NCI-H748 treated with DMSO at 0.1 percent for 48 hours (cell line): ENCODE data around the gene COX7A2L.
"Not testable (repeated sequence)": the region's sequence is repeated elsewhere in the genome, so short reads cannot be mapped to it uniquely, and the experiment has no call there.

Experiments
- DNase-seq: peaks from one replicate; lab custom pipeline; 2025; lab: John Stamatoyannopoulos, UW

Gene COX7A2L

DNA sequence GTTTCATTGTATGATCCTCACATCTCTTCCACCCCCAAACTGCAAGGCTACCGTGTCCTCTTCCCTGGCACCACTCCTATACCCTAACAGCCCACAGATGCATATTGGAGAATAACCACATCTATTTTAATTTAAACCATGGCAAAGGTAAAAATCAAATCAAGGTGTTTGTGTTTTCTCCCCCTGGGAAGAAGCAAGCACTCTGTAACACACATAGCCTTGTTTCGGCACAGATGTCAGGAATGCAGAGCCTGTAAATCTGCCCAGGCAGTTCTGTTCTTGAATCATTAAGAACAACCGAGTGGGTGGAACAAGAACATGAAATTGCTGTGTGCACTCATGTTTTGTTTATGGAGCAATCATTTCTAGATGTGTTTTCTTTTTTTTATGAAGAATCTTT lies 6.8 kb upstream of the COX7A2L start:
- DNase-seq = no peak

DNA sequence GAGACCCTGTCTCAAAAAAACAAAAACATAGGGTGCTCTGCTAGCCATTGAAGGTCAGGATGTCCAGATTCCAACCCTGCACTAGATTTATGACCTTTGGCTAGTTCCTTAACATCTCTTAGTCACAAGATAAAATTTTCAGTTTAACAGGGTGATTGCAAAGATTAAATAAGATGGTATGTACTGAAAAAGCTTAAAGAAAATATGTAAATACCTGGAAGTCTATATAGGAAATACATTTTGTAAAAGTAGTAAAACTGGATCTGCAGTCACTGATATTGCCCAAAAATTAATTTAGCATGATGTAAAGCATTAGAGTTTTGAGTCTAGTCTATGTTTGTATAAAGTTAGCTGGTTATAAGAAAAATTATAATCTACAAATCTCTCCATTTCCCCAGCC lies 5.4 kb upstream of the COX7A2L start:
- DNase-seq = no peak

DNA sequence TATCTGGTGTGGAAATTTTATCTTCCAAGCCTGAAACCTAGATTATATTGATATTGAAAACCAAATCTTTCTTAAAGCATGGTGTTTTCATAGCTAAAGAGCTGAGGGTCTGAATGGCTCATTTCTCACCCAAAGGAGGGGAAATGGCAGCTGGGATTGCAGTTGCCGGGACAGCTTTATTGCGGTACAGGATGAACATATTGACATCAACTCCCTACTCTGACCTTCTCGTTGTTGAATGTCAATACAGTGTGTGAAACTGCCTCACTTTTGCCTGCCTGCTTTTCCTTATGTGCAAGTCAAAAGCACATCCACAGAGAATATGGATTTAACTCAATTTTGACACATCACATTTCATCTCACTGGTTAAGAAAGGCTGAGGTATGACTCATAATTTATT lies 3.6 kb upstream of the COX7A2L start:
- no peak for DNase-seq

DNA sequence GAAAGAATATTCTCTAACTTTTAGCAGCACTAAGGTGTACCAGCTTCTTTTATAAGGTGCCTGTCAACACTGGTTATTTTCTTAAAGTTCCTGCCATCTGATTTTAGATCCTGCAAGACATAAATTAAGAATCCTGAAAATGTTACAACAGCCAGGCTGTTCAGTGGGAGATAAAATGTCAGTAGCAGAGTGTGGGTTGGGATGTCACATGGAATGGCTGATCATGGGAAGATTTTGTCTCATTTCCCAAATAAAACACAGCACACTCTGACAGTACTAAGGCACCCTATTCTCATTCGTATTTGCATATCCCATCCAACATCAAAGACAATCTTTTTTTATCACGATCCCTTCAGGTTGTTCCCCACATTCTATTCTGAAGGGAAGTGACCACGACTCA lies 2.4 kb upstream of the COX7A2L start:
- no peak for DNase-seq

DNA sequence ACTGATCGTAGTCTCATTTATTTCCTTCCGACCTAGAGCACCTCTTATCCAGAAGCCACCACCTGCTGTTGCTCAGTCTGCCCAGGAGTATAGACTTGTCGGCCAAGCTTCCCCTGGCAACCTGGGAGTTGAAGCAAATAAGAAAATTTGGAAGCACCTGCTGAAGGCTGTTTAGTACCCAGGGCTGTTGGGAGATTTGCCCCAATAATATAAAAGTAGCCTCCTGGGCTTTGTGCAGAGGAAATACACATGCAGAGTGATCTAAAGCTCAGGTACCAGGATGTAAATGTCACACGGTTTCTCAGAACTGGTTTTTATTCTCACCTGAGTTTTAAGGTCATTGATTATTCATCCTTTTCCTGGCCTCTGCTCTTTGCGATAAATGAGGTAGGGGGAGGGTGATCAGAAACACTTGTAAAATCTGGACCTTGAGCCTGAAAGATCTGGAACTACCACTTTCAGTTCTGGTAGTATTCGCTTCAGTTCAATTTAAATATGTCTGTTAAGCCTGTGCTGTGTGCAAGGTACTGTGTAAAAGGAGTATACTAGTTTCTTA lies 789 bp upstream of the COX7A2L start:
- DNase-seq = no peak

DNA sequence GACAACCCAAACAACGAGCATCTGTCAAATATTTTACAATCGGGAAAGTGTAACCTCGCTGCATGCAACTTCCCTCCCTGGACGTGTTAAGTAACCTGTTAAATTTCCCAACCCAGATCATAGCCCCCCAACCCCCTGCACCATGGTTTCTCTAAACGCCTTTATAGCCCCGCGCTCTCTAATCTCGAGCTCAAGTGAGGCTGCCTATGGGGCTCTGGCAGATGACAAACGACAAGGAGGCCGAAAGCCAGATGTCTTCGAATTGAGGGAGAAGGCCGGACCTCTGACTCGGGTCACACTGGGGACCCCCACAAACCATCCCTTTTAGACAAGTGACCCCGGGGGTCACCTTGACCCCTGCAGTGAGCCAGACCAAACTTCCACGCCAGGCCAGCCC lies 526 bp downstream of the COX7A2L start:
- no peak for DNase-seq

DNA sequence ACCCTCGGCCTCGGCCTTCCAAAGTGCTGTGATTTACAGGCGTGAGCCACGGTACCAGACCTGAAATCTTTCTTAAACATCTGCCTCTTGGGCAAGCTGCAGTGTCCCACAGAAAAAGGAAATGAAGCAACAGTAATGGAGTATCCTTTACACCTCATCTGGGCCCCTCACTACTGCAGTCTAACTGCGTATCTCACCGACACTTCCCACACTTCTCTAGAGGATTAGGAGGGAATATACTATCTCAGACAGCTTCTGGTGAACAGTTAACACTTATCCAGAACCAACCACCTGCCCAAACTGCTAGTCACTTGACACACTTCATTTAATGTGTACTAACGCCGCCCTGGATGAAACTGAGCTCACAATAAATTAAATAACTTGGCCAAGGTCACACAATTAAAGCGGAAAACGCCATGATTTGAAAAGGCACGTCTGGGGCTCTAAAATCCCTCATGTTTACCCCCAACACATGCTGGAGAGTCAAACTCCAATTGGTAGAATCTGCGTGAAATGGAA lies 993 bp downstream of the COX7A2L start:
- no peak for DNase-seq

DNA sequence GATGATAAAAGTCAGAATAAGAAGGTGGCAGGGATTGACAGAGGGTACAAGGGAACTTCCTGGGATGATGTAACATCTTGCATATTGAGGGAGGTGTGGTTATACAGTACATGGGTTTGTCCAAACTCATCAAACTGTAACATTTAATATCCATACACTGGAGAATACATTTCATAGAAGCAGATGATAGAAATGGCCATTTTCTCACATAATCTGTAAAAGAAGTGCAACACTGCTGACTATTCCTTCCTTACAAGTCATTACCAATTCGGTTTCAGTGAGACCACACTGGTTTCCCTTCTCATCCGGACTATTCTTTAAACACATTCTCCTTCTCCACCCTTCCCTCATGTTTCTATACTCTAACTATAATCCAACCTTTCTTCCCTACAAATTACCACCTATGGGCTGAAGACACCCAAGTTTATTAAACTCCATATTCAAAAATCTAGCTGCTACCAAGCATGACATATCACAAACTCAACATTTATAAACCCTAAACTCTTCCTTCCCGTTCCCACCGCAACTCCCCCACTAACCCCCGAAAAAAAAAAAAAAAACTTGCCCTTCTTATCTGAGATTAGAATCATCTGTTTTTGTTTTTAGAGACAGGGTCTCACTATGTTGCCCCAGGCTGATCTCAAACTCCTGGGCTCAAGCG lies 1.6 kb downstream of the COX7A2L start:
- no peak for DNase-seq

DNA sequence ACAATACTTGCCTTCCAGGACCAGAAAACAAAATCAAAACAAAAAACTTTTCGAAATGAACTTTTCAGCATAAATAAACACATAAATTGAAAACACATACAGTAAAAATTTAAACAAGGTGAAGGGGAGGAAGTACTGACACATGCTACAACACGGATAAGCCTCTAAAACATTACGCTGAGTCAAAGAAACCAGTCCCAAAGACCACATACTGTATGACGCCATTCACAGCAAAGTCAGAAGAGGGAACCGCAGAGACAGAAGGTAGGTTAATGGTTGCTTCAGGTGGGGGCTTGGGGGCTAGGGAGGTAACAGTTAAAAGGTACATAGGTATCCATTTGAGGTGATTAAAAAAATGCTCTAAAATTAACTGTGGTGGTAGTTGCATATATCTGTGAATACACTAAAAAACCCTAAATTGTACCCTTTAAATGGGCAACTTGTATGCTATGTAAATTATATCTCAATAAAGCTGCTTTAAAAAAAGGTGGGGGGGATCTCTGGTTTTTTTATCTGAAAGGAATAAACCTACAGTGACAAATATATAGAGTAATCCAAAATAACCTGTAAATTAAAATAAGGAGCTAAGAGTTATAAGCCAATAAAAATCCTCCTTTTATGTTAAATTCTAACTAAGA lies 7.1 kb downstream of the COX7A2L start:
- no peak for DNase-seq

DNA sequence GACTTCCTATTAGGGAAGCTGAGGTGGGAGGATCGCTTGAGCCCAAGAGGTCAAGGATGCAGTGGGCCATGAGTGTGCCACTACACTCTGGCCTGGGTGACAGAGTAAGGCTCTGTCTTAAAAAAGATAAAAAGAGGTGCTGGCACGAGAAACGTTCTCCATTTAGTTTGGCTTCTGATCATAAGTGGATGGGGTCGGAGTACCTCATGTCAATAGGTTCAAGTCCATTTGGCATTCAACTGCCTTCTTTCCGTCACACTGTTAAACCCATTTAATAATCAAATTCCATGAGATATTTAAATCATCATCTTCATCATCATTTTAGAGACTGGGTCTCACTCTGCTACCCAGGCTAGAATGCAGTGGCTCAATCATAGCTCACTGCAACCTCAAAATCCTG lies 9.2 kb downstream of the COX7A2L start:
- no peak for DNase-seq

DNA sequence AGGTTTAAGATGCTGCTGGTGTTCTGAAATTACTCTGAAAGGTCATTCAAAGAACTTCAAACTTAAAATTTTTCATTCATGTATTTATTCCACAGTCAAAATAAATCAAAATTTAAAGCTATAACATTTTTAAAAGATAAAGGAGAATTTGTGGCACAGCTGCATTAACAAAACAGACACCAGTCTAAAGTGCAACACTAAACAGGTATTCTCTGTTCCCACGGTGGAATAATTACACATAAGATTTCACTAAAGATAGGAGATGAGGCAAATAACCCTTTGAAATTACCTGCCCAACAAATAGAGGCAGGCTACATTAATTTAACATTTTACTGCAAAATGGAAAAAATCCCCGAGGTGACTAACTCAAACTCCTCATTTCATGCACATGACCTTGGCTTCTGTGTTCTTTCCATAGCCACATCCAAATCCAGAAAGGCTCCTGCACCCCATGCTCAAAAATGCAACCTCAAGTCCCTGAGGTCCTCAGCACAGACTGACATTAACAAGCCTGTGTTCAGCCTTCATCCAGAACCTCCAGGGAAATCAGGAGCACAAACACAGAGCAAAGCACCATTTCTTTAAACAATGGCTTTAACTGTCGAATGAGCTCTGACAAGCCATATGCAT lies 10.5 kb downstream of the COX7A2L start:
- no peak for DNase-seq

DNA sequence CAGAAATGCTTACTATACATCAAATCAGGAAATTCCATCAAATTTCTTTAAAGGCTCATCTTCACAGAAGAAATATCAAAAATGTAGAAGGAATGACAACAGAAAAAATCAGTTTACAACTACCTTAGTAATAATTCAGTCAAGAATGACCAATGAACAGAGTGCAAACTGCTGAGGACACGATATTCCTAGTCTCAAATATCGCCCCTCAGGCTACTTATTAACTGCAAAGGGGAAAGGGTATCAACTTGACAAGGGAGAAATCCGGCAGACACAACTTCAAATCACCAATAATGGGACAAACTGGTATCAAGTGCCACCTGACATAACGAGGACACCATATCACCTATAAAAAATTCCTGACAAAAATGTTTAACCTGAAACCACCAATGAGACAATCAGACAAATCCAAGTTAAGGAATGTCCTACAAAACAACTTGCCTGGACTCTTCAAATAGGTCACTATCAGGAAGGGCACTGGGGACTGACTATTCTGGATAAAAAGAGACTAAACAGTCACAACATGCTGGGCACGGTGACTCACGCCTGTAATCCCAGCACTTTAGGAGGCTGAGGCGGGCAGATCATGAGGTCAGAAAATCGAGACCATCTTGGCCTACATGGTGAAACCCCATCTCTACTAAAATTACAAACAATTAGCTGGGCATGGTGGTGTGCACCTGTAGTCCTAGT lies 12.8 kb downstream of the COX7A2L start:
- no peak for DNase-seq

DNA sequence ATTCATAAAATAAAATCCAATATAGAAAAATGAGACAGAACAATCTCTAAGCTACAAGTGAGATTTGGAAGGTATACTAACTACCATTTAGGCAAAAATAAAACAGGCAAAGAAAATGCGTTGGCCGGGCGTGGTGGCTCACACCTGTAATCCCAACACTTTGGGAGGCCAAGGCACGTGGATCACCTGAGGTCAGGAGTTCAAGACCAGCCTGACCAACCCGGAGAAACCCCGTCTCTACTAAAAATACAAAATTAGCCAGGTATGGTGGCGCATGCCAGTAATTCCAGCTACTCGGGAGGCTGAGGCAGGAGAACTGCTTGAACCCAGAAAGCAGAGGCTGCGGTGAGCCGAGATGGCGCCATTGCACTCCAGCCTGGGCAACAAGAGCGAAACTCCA lies 13.5 kb downstream of the COX7A2L start:
- DNase-seq = not testable (repeated sequence)

DNA sequence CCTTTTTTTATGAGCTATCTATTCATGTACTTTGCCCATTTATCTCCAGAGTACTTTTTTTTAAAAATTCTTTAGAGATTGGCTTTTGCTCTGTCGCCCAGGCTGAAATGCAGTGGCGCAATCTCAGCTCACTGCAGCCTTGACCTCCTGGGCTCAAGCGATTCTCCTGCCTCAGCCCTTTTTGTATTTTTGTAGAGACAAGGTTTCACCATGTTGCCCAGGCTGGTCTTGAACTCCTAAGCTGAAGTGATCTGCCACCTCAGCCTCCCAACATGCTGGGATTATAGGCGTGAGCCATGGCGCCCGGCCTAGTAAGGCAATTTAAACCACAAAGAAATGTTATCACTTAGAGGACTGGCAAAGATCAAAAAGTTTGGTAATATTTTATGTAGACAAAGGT lies 14.2 kb downstream of the COX7A2L start:
- DNase-seq = not testable (repeated sequence)

DNA sequence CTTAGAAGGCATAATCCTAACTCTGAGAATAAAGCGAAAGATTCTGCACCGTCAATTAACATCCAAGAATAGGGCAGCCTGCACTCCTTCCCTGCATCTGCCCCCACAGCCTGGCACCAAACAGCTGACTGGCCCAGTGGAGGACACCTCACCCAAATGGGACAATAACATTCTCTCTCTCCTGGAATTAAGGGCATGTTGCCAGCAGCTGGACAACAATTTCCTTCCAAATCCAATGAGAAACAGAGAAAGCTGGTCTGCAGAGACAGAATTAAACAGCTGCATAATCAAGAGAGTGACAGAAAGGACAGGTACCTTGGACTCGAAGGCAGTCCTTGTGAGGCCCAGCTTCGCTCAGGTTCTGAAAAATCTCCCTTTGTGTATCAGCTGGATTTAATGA lies 15.0 kb downstream of the COX7A2L start:
- no peak for DNase-seq

DNA sequence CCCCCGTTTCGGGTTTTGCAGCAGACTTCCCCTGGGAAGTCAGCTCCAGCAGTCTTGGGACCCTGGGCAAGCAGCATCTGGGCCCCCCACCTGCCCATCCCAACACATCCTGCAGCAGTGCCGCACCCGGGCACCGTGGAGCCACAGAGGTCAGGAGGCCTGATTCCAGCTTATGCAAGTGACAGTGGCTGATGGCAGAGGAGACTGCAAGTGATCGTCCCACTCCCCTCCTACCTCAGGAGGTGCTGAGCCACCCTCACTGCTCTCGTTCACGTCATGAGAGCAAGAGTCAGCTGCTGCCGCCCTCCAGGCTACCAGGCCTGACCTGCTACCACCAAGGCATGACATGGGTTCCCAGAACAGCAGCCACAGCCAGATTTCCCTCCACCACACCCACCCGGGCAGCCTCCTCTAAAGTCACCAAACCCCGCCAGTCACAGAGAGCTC lies 18.2 kb downstream of the COX7A2L start:
- no peak for DNase-seq

DNA sequence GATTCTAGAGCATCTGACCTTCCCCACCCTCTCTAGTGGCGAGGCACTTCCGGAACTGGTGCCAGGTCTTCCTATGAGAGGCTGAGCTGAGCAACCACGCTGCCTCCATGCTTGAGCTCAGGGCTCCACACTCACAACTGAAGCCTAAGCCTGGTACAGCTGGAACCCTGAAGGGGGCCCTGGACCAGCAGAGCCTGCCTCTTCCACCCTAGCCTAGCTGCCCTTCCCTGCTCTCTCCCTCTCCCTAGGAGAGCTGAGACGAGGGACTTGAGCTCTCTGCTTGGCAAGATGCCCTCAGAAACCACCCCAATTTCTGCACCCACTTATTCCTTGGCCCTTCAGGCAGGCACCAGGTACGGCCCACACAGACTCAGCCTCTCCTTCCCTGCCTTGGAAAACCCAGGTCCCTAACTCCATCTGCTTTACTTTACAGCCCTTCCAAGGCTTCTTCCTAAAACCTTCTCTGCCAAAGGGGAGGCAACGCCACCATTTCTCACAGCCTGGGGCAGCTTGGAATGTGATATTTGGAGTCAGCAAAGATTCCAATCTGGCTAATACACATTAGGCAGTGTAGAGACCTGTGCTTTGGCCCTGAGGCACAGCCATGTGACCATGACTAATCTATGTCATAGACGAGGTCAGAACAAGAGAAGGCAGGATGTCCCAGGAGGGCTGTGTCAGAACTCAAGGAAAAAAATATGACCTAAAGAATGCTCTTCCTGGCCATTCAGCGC lies 18.8 kb downstream of the COX7A2L start:
- DNase-seq = no peak

DNA sequence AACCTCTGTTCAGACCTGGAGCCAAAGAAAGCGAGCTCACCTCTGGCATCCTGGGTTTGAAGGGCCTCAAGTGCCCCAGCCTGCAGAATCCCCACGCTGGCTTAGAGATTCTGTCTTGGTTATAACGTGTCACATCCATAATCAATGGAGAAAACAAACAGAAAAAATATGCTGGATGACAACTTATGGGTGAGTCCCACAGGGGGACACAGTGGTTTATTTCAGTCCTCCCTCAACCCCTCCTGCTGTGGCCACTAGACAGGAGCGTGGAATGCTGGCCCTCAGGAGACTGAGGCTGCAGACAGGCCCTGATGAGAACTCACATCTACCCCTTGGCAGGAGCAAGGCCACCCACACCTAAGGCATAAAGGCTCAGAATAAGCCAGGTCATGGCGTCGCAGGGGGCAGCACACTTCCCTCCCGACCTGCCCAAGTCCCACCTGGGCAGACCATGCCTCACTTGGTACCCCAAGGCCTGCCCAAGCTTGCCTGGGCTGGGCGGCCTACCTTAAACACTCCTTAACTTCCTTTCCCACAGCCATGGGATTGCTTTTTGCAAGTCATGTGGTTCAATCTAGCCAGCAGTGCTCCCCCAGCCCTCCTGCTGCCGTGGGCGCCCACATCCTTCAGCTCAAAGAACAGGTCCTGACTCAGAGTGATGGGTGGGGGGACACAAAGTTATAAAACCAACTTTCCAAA lies 19.9 kb downstream of the COX7A2L start:
- no peak for DNase-seq

DNA sequence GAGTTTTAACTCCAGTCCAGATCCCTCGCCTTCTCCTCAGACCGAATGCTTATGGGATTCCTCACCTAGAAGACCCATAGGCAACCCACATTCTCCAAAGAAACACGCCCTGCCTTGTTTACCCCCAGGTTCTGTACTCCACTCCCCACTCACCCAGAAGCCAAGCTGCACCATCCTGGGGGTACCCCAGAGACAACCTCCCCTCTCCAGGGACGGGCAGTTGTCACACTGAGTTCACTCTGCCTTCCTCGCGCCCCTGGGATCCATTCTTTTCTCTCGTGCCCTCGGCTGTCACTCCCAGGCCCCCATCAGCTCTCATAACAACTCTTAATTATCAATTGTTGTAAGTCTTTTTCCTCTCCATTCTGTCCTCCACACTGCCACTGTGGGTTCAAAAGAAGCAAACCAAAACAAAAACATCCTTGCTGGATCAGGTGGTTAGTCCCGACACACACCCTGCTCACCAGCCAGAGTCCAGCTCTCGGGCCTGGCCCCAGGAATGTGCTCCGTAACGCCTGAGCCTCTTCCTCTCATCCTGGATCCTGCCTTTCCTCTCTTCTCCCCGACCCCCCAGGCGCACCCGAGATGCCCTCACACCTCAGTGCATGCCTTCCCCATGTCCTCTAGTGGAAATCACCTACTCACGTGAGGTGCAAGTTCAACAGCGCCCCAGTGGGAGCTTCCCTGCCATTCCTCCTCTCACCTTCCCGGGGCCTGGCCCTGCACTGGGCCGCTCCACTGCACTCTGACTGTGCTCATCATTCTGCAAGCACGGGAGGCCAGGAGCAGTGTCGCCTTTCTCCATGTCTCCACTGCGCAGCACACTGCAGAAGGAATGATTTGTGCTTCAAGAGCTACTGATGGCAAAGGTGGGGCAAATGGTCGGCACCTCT lies 20.7 kb downstream of the COX7A2L start:
- DNase-seq = no peak
